HEK293T (cell line): ENCODE results near the gene KL.

Experiments used
- ARNT ChIP-seq: fragments of 450-650 bp; IDR thresholded peaks from 2 replicates; pipeline ENCODE4 v1.6.1; 2017; ENCODE audit warnings: mild to moderate bottlenecking
- BHLHE40 ChIP-seq: fragments of 450-650 bp; IDR thresholded peaks from 2 replicates; pipeline ENCODE4 v1.6.1; 2016; ENCODE audit warnings: mild to moderate bottlenecking, moderate library complexity, borderline replicate concordance
- ELF4 ChIP-seq: fragments of 450-650 bp; IDR thresholded peaks from 2 replicates; pipeline ENCODE4 v1.6.1; 2017; ENCODE audit warnings: antibody characterized with exemption
- FOXA1 ChIP-seq: fragments of 450-650 bp; IDR thresholded peaks from 2 replicates; pipeline ENCODE4 v1.6.1; 2016; ENCODE audit warnings: mild to moderate bottlenecking
- FOXM1 ChIP-seq: fragments of 450-650 bp; IDR thresholded peaks from 2 replicates; pipeline ENCODE4 v1.6.1; 2017; ENCODE audit warnings: mild to moderate bottlenecking, borderline replicate concordance
- HDGF ChIP-seq: fragments of 450-650 bp; IDR thresholded peaks from 2 replicates; pipeline ENCODE4 v1.6.1; 2017; ENCODE audit warnings: antibody characterized with exemption, borderline replicate concordance
- L3MBTL2 ChIP-seq: fragments of 450-650 bp; conservative IDR thresholded peaks from 2 replicates; pipeline ENCODE4 v1.6.1; 2016; ENCODE audit warnings: mild to moderate bottlenecking
- LEF1 ChIP-seq: fragments of 450-650 bp; IDR thresholded peaks from 2 replicates; pipeline ENCODE4 v1.6.1; 2017; ENCODE audit warnings: mild to moderate bottlenecking, borderline replicate concordance
- NFRKB ChIP-seq: fragments of 450-650 bp; IDR thresholded peaks from 2 replicates; pipeline ENCODE4 v1.6.1; 2016; ENCODE audit warnings: mild to moderate bottlenecking, moderate library complexity
- SP1 ChIP-seq: fragments of 450-650 bp; IDR thresholded peaks from 2 replicates; pipeline ENCODE4 v1.6.1; 2017
- SUZ12 ChIP-seq: fragments of 450-650 bp; IDR thresholded peaks from 2 replicates; pipeline ENCODE4 v1.6.1; 2016; ENCODE audit warnings: mild to moderate bottlenecking
- TARDBP ChIP-seq: fragments of 450-650 bp; IDR thresholded peaks from 2 replicates; pipeline ENCODE4 v1.6.1; 2016
- ZNF384 ChIP-seq: fragments of 450-650 bp; IDR thresholded peaks from 2 replicates; pipeline ENCODE4 v1.6.1; 2016
- TF ChIP-seq, protein P1 (sequence below): fragments of 450-650 bp; IDR thresholded peaks from 2 replicates; pipeline ENCODE4 v1.6.1; 2016

DNA sequence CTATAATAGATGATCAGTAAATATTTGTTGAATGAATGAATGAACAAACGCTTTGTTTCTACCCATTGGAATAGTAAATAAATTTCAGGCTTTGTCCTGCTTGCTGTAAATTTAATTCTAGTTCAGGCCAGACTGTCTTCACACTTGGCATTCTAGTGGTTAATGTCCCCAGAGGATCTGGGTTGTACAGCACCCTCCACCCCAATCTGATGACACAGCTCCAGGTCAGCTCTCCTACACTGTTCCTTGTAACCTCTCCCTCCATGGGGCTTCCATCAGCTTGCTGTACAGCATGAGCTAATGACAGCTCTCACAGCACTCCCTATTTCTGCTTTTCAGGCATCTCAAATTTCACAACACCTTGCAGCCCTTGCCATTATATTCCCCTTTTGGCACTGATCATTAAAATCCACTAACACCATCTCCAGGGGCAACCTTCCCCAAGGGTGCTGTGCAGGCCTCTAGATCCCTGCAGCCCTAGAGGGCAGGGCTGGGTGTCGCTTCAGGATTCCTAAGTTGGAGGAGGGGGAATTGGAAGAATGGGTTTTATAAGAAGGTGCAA, 12.7 kb upstream of the KL start:
- no peak for TF ChIP-seq TARDBP
- TF ChIP-seq FOXM1 = no peak
- TF ChIP-seq BHLHE40 = no peak
- no peak for TF ChIP-seq L3MBTL2
- no peak for TF ChIP-seq SP1
- TF ChIP-seq FOXA1 = no peak
- TF ChIP-seq LEF1 = no peak
- no peak for TF ChIP-seq NFRKB
- TF ChIP-seq, protein P1, sequence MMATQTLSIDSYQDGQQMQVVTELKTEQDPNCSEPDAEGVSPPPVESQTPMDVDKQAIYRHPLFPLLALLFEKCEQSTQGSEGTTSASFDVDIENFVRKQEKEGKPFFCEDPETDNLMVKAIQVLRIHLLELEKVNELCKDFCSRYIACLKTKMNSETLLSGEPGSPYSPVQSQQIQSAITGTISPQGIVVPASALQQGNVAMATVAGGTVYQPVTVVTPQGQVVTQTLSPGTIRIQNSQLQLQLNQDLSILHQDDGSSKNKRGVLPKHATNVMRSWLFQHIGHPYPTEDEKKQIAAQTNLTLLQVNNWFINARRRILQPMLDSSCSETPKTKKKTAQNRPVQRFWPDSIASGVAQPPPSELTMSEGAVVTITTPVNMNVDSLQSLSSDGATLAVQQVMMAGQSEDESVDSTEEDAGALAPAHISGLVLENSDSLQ = no peak
- no peak for TF ChIP-seq ZNF384
- TF ChIP-seq SUZ12 = no peak
- TF ChIP-seq HDGF = no peak
- TF ChIP-seq ELF4 = no peak
- TF ChIP-seq ARNT = no peak
